PC-3 (cell line): ENCODE measurements around the gene MCOLN2. TPM values are rescaled to one million over a fixed set of nuclear protein-coding genes. Genes with fewer than 3 reads are reported as not detected.

Experiments used
- ATAC-seq: fragments of 200-7000 bp; cut with Tn5 transposase; 2 replicates; pipeline ENCODE4 v1.9.1; 2020; ENCODE audit warnings: mild to moderate bottlenecking, moderate library complexity
- BruUV-seq: library from RNA; stranded (reverse); fragments of 400-500 nt; replicated peaks from 2 replicates; lab custom pipeline; 2021; lab: Mats Ljungman, UMichigan
- CTCF ChIA-PET: fragments of 300-600 bp; sonication (Branson Sonifier 250); formaldehyde crosslinking; loops from one replicate; lab custom pipeline; 2022; ENCODE audit warnings: antibody characterized with exemption; lab: Charles Lee
- POLR2A ChIA-PET: fragments of 300-600 bp; sonication (Branson Sonifier 250); formaldehyde crosslinking; loops from one replicate; lab custom pipeline; 2022; ENCODE audit warnings: antibody characterized with exemption; ENCODE audit not compliant: unreplicated experiment; lab: Charles Lee
- DNase-seq: peaks from one replicate; pipeline ENCODE4 v3.0.0-alpha.2; 2015
- H2AFZ ChIP-seq: fragments of 300-600 bp; sonication (generic); 2 replicates; pipeline ENCODE4 v1.6.0; 2016; ENCODE audit warnings: antibody characterized with exemption, low read length
- H3F3A ChIP-seq: fragments of 300-600 bp; sonication (generic); one replicate; pipeline ENCODE4 v1.6.0; 2017; ENCODE audit warnings: antibody characterized with exemption, low read length, control low read depth, mild to moderate bottlenecking; ENCODE audit not compliant: unreplicated experiment
- H3K27ac ChIP-seq: fragments of 300-600 bp; sonication (generic); 2 replicates; pipeline ENCODE4 v1.5.1; 2016; ENCODE audit warnings: mild to moderate bottlenecking, low read length
- H3K27me3 ChIP-seq: fragments of 300-600 bp; sonication (generic); 2 replicates; pipeline ENCODE4 v1.6.1; 2016; ENCODE audit warnings: low read length, mixed read lengths
- H3K36me3 ChIP-seq: fragments of 300-600 bp; sonication (generic); 2 replicates; pipeline ENCODE4 v1.6.1; 2016; ENCODE audit warnings: low read depth, mixed run types, low read length, mixed read lengths
- H3K4me1 ChIP-seq: fragments of 300-600 bp; sonication (generic); 2 replicates; pipeline ENCODE4 v1.5.1; 2016; ENCODE audit warnings: low read length; ENCODE audit not compliant: insufficient read depth
- H3K4me2 ChIP-seq: fragments of 300-600 bp; sonication (generic); 2 replicates; pipeline ENCODE4 v1.6.0; 2016; ENCODE audit warnings: low read length
- H3K4me3 ChIP-seq: fragments of 300-600 bp; sonication (generic); 2 replicates; pipeline ENCODE4 v1.5.1; 2016; ENCODE audit warnings: mild to moderate bottlenecking, low read length, mixed read lengths
- H3K79me2 ChIP-seq: fragments of 300-600 bp; sonication (generic); 2 replicates; pipeline ENCODE4 v1.6.1; 2017; ENCODE audit warnings: low read length, mixed read lengths
- H3K9ac ChIP-seq: fragments of 300-600 bp; sonication (generic); 2 replicates; pipeline ENCODE4 v1.6.0; 2016; ENCODE audit warnings: mild to moderate bottlenecking, low read length
- H3K9me2 ChIP-seq: fragments of 300-600 bp; sonication (generic); replicated peaks from 2 replicates; pipeline ENCODE4 v1.6.1; 2016; ENCODE audit warnings: mixed run types, low read length, mixed read lengths
- H3K9me3 ChIP-seq: fragments of 300-600 bp; sonication (generic); 2 replicates; pipeline ENCODE4 v1.6.1; 2016; ENCODE audit warnings: low read length, mixed read lengths
- H4K20me1 ChIP-seq: fragments of 300-600 bp; sonication (generic); 2 replicates; pipeline ENCODE4 v1.6.1; 2016; ENCODE audit warnings: low read length, mixed read lengths
- EZH2 ChIP-seq: fragments of 300-600 bp; sonication (generic); IDR thresholded peaks from one replicate; pipeline ENCODE4 v1.6.1; 2017; ENCODE audit warnings: antibody characterized with exemption, mild to moderate bottlenecking, low read length; ENCODE audit not compliant: unreplicated experiment
- EZH2phosphoT487 ChIP-seq: fragments of 300-600 bp; sonication (generic); IDR thresholded peaks from 2 replicates; pipeline ENCODE4 v1.6.1; 2018; ENCODE audit warnings: mild to moderate bottlenecking, antibody characterized with exemption, low read length, borderline replicate concordance
- intact Hi-C: fragments of 100-400 bp; cut with micrococcal nuclease; formaldehyde crosslinking; loops from 2 replicates; pipeline ENCODE4 v1.9.0; 2023
- total RNA-seq: library from RNA; depleted of rRNA; stranded (reverse); fragments of >200 nt; gene quantifications from 2 replicates; pipeline ENCODE4 v1.2.3, GENCODE V29; 2014; rRNA removed
- TF ChIP-seq, protein P1 (sequence below): fragments of 300-600 bp; sonication (generic); conservative IDR thresholded peaks from 2 replicates; pipeline ENCODE4 v1.5.1; 2017; ENCODE audit warnings: antibody characterized with exemption, low read depth, mild to moderate bottlenecking, low read length

MCOLN2 gene
- total RNA-seq, 1 experiment from 2014 or later = 24.6 TPM

DNA sequence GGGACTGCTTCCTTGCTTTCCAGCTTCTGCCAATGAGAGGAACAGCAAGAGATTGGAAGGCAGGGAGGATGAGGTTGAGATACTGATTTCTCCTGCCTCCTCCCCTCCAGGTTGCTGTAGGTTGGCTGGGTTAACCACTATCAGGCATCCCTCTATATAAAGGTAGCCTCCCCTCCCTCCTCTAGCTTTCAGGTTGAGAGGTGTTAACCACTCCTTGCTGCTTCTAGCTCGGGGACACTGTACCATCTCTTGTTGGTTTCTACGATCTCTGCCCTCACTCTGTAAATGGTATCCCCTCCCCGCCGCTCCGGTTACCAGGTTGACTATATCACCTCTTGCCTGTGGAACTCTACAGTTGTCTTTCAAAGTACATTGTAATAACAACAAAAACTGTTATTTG lies 120.6 kb downstream of the MCOLN2 start:
- POLR2A ChIA-PET = no interaction called here

More for the DNA sequence above, 120.6 kb downstream of the MCOLN2 start:
- H3K9me2 ChIP-seq = no peaks in the 10 kb centered on the region
- H2AFZ ChIP-seq = no peak overlapping the region
- H3K9me3 ChIP-seq = no peaks in the 10 kb centered on the region
- H3K4me3 ChIP-seq = no peak overlapping the region
- H4K20me1 ChIP-seq = no peaks in the 10 kb centered on the region
- ATAC-seq (no peak), DNase-seq (no peak)
- no peak overlapping the region for H3K4me2 ChIP-seq
- CTCF ChIA-PET = no interaction called here
- peaks cover 5% of the 10 kb centered on the region; the same call in 1 of the 2 replicates for H3K4me1 ChIP-seq
- no TSS peak for BruUV-seq
- H3K79me2 ChIP-seq = peaks cover 14% of the 10 kb centered on the region
- no peaks in the 10 kb centered on the region for H3F3A ChIP-seq
- H3K9ac ChIP-seq = no peak overlapping the region
- TF ChIP-seq EZH2 (no peak), EZH2phosphoT487 (no peak)
- TF ChIP-seq, protein P1, sequence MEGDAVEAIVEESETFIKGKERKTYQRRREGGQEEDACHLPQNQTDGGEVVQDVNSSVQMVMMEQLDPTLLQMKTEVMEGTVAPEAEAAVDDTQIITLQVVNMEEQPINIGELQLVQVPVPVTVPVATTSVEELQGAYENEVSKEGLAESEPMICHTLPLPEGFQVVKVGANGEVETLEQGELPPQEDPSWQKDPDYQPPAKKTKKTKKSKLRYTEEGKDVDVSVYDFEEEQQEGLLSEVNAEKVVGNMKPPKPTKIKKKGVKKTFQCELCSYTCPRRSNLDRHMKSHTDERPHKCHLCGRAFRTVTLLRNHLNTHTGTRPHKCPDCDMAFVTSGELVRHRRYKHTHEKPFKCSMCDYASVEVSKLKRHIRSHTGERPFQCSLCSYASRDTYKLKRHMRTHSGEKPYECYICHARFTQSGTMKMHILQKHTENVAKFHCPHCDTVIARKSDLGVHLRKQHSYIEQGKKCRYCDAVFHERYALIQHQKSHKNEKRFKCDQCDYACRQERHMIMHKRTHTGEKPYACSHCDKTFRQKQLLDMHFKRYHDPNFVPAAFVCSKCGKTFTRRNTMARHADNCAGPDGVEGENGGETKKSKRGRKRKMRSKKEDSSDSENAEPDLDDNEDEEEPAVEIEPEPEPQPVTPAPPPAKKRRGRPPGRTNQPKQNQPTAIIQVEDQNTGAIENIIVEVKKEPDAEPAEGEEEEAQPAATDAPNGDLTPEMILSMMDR = no peak
- no peaks in the 10 kb centered on the region for H3K36me3 ChIP-seq
- H3K27me3 ChIP-seq = no peaks in the 10 kb centered on the region
- no peak overlapping the region for H3K27ac ChIP-seq
- intact Hi-C loops = no loop called here

Other genes starting within 250 kb of the MCOLN2 start
- gene LPAR3, start 103.9 kb downstream of the MCOLN2 start, total RNA-seq = 9.8 and 13.0 TPM in 2 replicates
- 1.2 and 2.4 TPM in 2 replicates for gene MCOLN3, start 51.4 kb upstream of the MCOLN2 start, total RNA-seq
- 4.4 and 6.8 TPM in 2 replicates for gene SYDE2, start 203.9 kb upstream of the MCOLN2 start, total RNA-seq